ENCODE measurements around the gene TMEM33.
"Not testable (repeated sequence)": the region's sequence is repeated elsewhere in the genome, so short reads cannot be mapped to it uniquely, and the experiment has no call there.

Gene TMEM33

GRCh38 chr4:41934901-41935651 lies at the start of gene TMEM33:
TSS of gene TMEM33 (plus strand) at chr4:41935429. CDS start at chr4:41935485, 56 bp downstream.
- peak; percentile 42 to 61 for DNase-seq (ENCODE audit: low read depth in 2 of 2)

GRCh38 chr4:41885456-41885855 lies 49.8 kb upstream of the TMEM33 start:
- no peak for DNase-seq (ENCODE audit: low read depth in 2 of 2)

- no peak for DNase-seq (ENCODE audit: low read depth in 2 of 2)
Observed at GRCh38 chr4:41887277-41887676, 48.0 kb upstream of the TMEM33 start.

- DNase-seq (ENCODE audit: low read depth in 2 of 2) = no peak
Observed at GRCh38 chr4:41887821-41888686, 47.2 kb upstream of the TMEM33 start.

- no peak for DNase-seq (ENCODE audit: low read depth in 2 of 2)
Observed at GRCh38 chr4:41888687-41889074, 46.5 kb upstream of the TMEM33 start.

- no peak for DNase-seq (ENCODE audit: low read depth in 2 of 2)
Observed at GRCh38 chr4:41889317-41889716, 45.9 kb upstream of the TMEM33 start.

- no peak for DNase-seq (ENCODE audit: low read depth in 2 of 2)
Observed at GRCh38 chr4:41890085-41890484, 45.1 kb upstream of the TMEM33 start.

GRCh38 chr4:41896648-41897047 lies 38.6 kb upstream of the TMEM33 start:
- DNase-seq (ENCODE audit: low read depth in 2 of 2) = no peak

- DNase-seq (ENCODE audit: low read depth in 2 of 2) = no peak
Observed at GRCh38 chr4:41897698-41898097, 37.5 kb upstream of the TMEM33 start.

- DNase-seq (ENCODE audit: low read depth in 2 of 2) = not testable (repeated sequence)
Observed at GRCh38 chr4:41909136-41909535, 26.1 kb upstream of the TMEM33 start.

GRCh38 chr4:41912546-41912945 lies 22.7 kb upstream of the TMEM33 start:
- DNase-seq (ENCODE audit: low read depth in 2 of 2) = no peak

- DNase-seq (ENCODE audit: low read depth in 2 of 2) = no peak
Observed at GRCh38 chr4:41913509-41913908, 21.7 kb upstream of the TMEM33 start.

- DNase-seq (ENCODE audit: low read depth in 2 of 2) = no peak
Observed at GRCh38 chr4:41918278-41918677, 17.0 kb upstream of the TMEM33 start.

- DNase-seq (ENCODE audit: low read depth in 2 of 2) = not testable (repeated sequence)
Observed at GRCh38 chr4:41920416-41920815, 14.8 kb upstream of the TMEM33 start.

GRCh38 chr4:41921476-41921875 lies 13.8 kb upstream of the TMEM33 start:
- DNase-seq (ENCODE audit: low read depth in 2 of 2) = no peak

- DNase-seq (ENCODE audit: low read depth in 2 of 2) = no peak
Observed at GRCh38 chr4:41927796-41928499, 7.3 kb upstream of the TMEM33 start.

GRCh38 chr4:41930139-41930831 lies 4.9 kb upstream of the TMEM33 start:
- DNase-seq (ENCODE audit: low read depth in 2 of 2) = no peak

- no peak for DNase-seq (ENCODE audit: low read depth in 2 of 2)
Observed at GRCh38 chr4:41932988-41933387, 2.2 kb upstream of the TMEM33 start.

GRCh38 chr4:41933997-41934503 lies 1.2 kb upstream of the TMEM33 start:
- DNase-seq (ENCODE audit: low read depth in 2 of 2) = no peak

- no peak for DNase-seq (ENCODE audit: low read depth in 2 of 2)
Observed at GRCh38 chr4:41934514-41934900, 722 bp upstream of the TMEM33 start.

- DNase-seq (ENCODE audit: low read depth in 2 of 2) = no peak
Observed at GRCh38 chr4:41935652-41936021, 408 bp downstream of the TMEM33 start.
